HepG2 (cell line): ENCODE results near the gene UBE2I. TPM values are rescaled to one million over a fixed set of nuclear protein-coding genes. Genes with fewer than 3 reads are reported as not detected.
A peak's percentile ranks its signal among the peaks of the same experiment; 100 is the strongest.

ENCODE experiments used
- CHD4 ChIP-seq: fragments of 200-600 bp; sonication (generic); IDR thresholded peaks from 2 replicates; pipeline ENCODE4 v1.7.0; 2017; ENCODE audit warnings: mild to moderate bottlenecking, low read length, borderline replicate concordance
- DR1 ChIP-seq: sonication (generic); formaldehyde crosslinking; IDR thresholded peaks from 2 replicates; pipeline ENCODE4 v1.8.0; 2021; ENCODE audit warnings: mild to moderate bottlenecking, missing genetic modification reagents, inconsistent platforms
- FOXA3 ChIP-seq: IDR thresholded peaks from 2 replicates; pipeline ENCODE4 v1.6.1; 2016; ENCODE audit warnings: missing genetic modification reagents, missing compliant biosample characterization
- KDM1A ChIP-seq: IDR thresholded peaks from 2 replicates; pipeline ENCODE4 v1.6.1; 2016; ENCODE audit warnings: missing compliant biosample characterization
- KLF6 ChIP-seq: IDR thresholded peaks from 2 replicates; pipeline ENCODE4 v1.8.0; 2016; ENCODE audit warnings: missing biosample characterization, missing genetic modification reagents
- MXI1 ChIP-seq: IDR thresholded peaks from 3 replicates; pipeline ENCODE4 v1.6.1; 2012; ENCODE audit warnings: low read depth, low read length, inconsistent platforms, borderline replicate concordance
- NR2F1 ChIP-seq, 2 experiments: fragments of 450-650 bp in 1 of 2; formaldehyde crosslinking in 1 of 2; IDR thresholded peaks; 2 replicates each; pipeline versions ENCODE4 v1.5.0 to v1.6.1; 2016 to 2020; ENCODE audit warnings: mild to moderate bottlenecking in 1 of 2, missing compliant biosample characterization in 1 of 2, missing genetic modification reagents in 1 of 2, moderate library complexity in 1 of 2
- PCBP1 ChIP-seq: fragments of 200-400 bp; formaldehyde crosslinking; IDR thresholded peaks from 2 replicates; pipeline ENCODE4 v1.6.1; 2017; ENCODE audit warnings: mild to moderate bottlenecking, low read depth, low read length, borderline replicate concordance
- PRPF4 ChIP-seq: fragments of 200-400 bp; formaldehyde crosslinking; IDR thresholded peaks from 2 replicates; pipeline ENCODE4 v1.6.1; 2016; ENCODE audit warnings: low read length, low read depth; ENCODE audit not compliant: poor library complexity, severe bottlenecking
- TAF15 ChIP-seq: fragments of 200-400 bp; formaldehyde crosslinking; IDR thresholded peaks from one replicate; pipeline ENCODE4 v1.6.1; 2018; ENCODE audit warnings: mild to moderate bottlenecking, low read depth, low read length; ENCODE audit not compliant: poor library complexity, severe bottlenecking
- ZNF10 ChIP-seq: sonication (generic); formaldehyde crosslinking; IDR thresholded peaks from 2 replicates; pipeline ENCODE4 v1.4.0; 2020; ENCODE audit warnings: mild to moderate bottlenecking, low read depth, missing genetic modification reagents, borderline replicate concordance
- ZSCAN31 ChIP-seq: sonication (generic); formaldehyde crosslinking; IDR thresholded peaks from 2 replicates; pipeline ENCODE4 v1.5.0; 2020; ENCODE audit warnings: low read depth, mild to moderate bottlenecking, missing genetic modification reagents
- polyA plus RNA-seq, 8 experiments: library from polyadenylated mRNA; depleted of rRNA in 3 of 8; stranded (reverse) in 7 of 8; unstranded in 1 of 8; fragments of >200 nt; fragmentation: Illumina TruSeq in 4 of 8; extraction: Trizol in 4 of 8; gene quantifications; 2 replicates each; pipeline versions ENCODE4 v1.2.1 to v1.2.3, GENCODE V29; 2011 to 2016; ENCODE audit warnings: low read depth in 4 of 8, missing spikeins in 1 of 8, mixed read lengths in 1 of 8; ENCODE audit not compliant: insufficient read depth in 1 of 8
- total RNA-seq, 5 experiments: library from RNA; depleted of rRNA; stranded (reverse); fragments of >200 nt; fragmentation: Illumina TruSeq; extraction: Trizol; gene quantifications; 2 replicates each; pipeline ENCODE4 v1.2.3, GENCODE V29; 2016; ENCODE audit warnings: low read depth in 1 of 5
- TF ChIP-seq, protein P1 (sequence below): sonication (generic); formaldehyde crosslinking; IDR thresholded peaks from 2 replicates; pipeline ENCODE4 v1.8.1; 2022; ENCODE audit warnings: low read depth, mild to moderate bottlenecking, missing genetic modification reagents
- TF ChIP-seq, protein P2 (sequence below): sonication (generic); formaldehyde crosslinking; IDR thresholded peaks from 2 replicates; pipeline ENCODE4 v1.4.0; 2020; ENCODE audit warnings: mild to moderate bottlenecking, missing genetic modification reagents
- TF ChIP-seq, protein P3 (sequence below): sonication (generic); formaldehyde crosslinking; IDR thresholded peaks from 2 replicates; pipeline ENCODE4 v1.4.0; 2020; ENCODE audit warnings: low read depth, mild to moderate bottlenecking, missing genetic modification reagents
- TF ChIP-seq, protein P4 (sequence below): sonication (generic); formaldehyde crosslinking; IDR thresholded peaks from 2 replicates; pipeline ENCODE4 v1.5.1; 2020; ENCODE audit warnings: mild to moderate bottlenecking, missing genetic modification reagents, borderline replicate concordance
- TF ChIP-seq, protein P5 (sequence below): sonication (generic); formaldehyde crosslinking; IDR thresholded peaks from 2 replicates; pipeline ENCODE4 v1.8.0; 2023; ENCODE audit warnings: mild to moderate bottlenecking, missing genetic modification reagents

Gene UBE2I
- total and polyA plus RNA-seq, 2 of the 13 experiments (the other 11 are each of a cell fraction or from before 2014, with no cell fraction given) = 75.8 to 98.9 TPM

DNA sequence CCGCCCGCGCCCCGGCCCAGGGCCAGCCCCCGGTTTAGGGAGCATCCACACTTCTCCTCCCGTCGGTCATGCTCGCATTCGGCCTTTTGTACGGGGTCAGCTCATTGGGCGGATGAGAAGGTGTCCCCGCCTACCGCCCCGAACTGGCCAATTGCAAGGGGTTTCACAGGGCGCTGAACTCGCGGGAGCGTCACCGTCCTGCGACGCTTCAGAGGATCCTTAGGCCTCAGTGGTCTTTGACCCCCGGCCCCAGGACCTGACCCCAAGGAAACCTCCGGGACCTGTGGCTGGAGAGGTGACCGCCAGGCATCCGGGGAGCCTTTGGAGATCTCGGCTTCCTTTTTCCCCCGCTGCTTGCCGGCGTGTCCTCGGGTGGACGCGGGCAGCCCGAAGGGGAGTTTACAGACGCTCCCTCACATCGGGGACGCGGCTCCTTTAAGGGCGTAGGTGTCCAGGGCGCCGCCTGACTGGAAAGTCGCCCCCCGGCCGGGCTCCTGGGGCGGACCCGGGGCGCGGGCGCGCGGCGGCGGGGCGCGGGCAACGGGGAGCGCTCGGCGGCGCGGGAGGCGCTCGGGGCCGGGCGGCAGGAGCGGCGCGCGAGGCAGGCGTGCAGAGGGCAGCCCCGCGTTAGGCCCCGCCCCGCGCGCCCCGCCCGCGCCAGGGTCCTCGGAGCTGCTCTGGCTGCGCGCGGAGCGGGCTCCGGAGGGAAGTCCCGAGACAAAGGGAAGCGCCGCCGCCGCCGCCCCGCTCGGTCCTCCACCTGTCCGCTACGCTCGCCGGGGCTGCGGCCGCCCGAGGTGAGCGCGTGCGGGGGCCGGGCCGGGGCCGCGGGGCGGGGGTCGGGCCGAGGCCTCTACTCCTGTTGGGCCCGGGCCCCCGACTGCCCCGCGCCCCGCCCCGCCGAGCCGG, at the start of gene UBE2I (continued):
- TF ChIP-seq PRPF4 (no peak), FOXA3 (CRISPR knock-in tag) (peak; percentile 38; the same call in 1 of the 2 replicates), KLF6 (peak; percentile 78), ZSCAN31 (peak; percentile 71; the same call in 1 of the 2 replicates), DR1 (peak; percentile 97), MXI1 (no peak; the same call in 2 of the 3 replicates), NR2F1 (CRISPR knock-in tag; IDR thresholded peaks at IDR 0.05) (0 out of 4 replicates have a peak, but pooled peaks of 1 of the 2 experiments have one; percentile 9), PCBP1 (0 out of 2 replicates have a peak, but pooled peaks have one; percentile 61), KDM1A (no peak), TAF15 (no peak), ZNF10 (CRISPR knock-in tag) (no peak), CHD4 (no peak)
- TF ChIP-seq, protein P1, sequence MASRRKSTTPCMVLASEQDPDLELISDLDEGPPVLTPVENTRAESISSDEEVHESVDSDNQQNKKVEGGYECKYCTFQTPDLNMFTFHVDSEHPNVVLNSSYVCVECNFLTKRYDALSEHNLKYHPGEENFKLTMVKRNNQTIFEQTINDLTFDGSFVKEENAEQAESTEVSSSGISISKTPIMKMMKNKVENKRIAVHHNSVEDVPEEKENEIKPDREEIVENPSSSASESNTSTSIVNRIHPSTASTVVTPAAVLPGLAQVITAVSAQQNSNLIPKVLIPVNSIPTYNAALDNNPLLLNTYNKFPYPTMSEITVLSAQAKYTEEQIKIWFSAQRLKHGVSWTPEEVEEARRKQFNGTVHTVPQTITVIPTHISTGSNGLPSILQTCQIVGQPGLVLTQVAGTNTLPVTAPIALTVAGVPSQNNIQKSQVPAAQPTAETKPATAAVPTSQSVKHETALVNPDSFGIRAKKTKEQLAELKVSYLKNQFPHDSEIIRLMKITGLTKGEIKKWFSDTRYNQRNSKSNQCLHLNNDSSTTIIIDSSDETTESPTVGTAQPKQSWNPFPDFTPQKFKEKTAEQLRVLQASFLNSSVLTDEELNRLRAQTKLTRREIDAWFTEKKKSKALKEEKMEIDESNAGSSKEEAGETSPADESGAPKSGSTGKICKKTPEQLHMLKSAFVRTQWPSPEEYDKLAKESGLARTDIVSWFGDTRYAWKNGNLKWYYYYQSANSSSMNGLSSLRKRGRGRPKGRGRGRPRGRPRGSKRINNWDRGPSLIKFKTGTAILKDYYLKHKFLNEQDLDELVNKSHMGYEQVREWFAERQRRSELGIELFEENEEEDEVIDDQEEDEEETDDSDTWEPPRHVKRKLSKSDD (CRISPR knock-in tag) = no peak
- TF ChIP-seq, protein P2, sequence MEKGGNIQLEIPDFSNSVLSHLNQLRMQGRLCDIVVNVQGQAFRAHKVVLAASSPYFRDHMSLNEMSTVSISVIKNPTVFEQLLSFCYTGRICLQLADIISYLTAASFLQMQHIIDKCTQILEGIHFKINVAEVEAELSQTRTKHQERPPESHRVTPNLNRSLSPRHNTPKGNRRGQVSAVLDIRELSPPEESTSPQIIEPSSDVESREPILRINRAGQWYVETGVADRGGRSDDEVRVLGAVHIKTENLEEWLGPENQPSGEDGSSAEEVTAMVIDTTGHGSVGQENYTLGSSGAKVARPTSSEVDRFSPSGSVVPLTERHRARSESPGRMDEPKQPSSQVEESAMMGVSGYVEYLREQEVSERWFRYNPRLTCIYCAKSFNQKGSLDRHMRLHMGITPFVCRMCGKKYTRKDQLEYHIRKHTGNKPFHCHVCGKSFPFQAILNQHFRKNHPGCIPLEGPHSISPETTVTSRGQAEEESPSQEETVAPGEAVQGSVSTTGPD (CRISPR knock-in tag) = peak; percentile 77
- TF ChIP-seq, protein P3, sequence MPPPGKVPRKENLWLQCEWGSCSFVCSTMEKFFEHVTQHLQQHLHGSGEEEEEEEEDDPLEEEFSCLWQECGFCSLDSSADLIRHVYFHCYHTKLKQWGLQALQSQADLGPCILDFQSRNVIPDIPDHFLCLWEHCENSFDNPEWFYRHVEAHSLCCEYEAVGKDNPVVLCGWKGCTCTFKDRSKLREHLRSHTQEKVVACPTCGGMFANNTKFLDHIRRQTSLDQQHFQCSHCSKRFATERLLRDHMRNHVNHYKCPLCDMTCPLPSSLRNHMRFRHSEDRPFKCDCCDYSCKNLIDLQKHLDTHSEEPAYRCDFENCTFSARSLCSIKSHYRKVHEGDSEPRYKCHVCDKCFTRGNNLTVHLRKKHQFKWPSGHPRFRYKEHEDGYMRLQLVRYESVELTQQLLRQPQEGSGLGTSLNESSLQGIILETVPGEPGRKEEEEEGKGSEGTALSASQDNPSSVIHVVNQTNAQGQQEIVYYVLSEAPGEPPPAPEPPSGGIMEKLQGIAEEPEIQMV = peak; percentile 73
- TF ChIP-seq, protein P4, sequence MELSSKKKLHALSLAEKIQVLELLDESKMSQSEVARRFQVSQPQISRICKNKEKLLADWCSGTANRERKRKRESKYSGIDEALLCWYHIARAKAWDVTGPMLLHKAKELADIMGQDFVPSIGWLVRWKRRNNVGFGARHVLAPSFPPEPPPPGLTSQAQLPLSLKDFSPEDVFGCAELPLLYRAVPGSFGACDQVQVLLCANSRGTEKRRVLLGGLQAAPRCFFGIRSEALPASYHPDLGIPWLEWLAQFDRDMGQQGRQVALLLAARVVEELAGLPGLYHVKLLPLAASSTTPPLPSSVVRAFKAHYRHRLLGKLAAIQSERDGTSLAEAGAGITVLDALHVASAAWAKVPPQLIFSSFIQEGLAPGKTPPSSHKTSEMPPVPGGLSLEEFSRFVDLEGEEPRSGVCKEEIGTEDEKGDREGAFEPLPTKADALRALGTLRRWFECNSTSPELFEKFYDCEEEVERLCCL = peak; percentile 84; the same call in 1 of the 2 replicates
- TF ChIP-seq, protein P5, sequence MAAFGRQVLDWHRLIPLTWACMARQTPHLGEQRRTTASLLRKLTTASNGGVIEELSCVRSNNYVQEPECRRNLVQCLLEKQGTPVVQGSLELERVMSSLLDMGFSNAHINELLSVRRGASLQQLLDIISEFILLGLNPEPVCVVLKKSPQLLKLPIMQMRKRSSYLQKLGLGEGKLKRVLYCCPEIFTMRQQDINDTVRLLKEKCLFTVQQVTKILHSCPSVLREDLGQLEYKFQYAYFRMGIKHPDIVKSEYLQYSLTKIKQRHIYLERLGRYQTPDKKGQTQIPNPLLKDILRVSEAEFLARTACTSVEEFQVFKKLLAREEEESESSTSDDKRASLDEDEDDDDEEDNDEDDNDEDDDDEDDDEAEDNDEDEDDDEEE = peak; percentile 73; the same call in 1 of the 2 replicates
